Type B pancreatic cell (in vitro differentiated cells): ENCODE measurements around the gene PLCXD1. TPM values are rescaled to one million over a fixed set of nuclear protein-coding genes. Genes with fewer than 3 reads are reported as not detected.
"Not testable (repeated sequence)": the region's sequence is repeated elsewhere in the genome, so short reads cannot be mapped to it uniquely, and the experiment has no call there.

Experiments used
- DNase-seq: peaks from one replicate; pipeline ENCODE4 v3.0.0; 2021; ENCODE audit warnings: mixed read lengths; ENCODE audit not compliant: unreplicated experiment; ENCODE audit errors: extremely low spot score
- H3K27ac Mint-ChIP-seq: 2 replicates; pipeline ENCODE4 v1.8.0; 2021; ENCODE audit warnings: mild to moderate bottlenecking, mixed read lengths
- H3K27me3 Mint-ChIP-seq: 2 replicates; pipeline ENCODE4 v1.8.0; 2021; ENCODE audit warnings: mixed read lengths
- H3K36me3 Mint-ChIP-seq: 2 replicates; pipeline ENCODE4 v1.8.0; 2021; ENCODE audit warnings: mixed read lengths
- H3K4me1 Mint-ChIP-seq: one replicate; pipeline ENCODE4 v1.8.0; 2021; ENCODE audit warnings: mixed read lengths; ENCODE audit not compliant: unreplicated experiment
- H3K4me3 Mint-ChIP-seq: 2 replicates; pipeline ENCODE4 v1.8.0; 2021; ENCODE audit warnings: mild to moderate bottlenecking, mixed read lengths
- H3K9me3 Mint-ChIP-seq: 2 replicates; pipeline ENCODE4 v1.8.0; 2021; ENCODE audit warnings: mixed read lengths
- total RNA-seq: library from RNA; stranded (reverse); gene quantifications from 2 replicates; pipeline ENCODE4 v1.2.1, GENCODE V29; 2021; ENCODE audit warnings: low replicate concordance
- TF ChIP-seq, protein P1 (sequence below): fragments of 200-600 bp; sonication (generic); conservative IDR thresholded peaks from 2 replicates; pipeline ENCODE4 v1.5.0; 2021; ENCODE audit warnings: antibody characterized with exemption, mild to moderate bottlenecking

PLCXD1 gene
- total RNA-seq, 1 donor from 2014 or later, result 54.8 TPM

DNA sequence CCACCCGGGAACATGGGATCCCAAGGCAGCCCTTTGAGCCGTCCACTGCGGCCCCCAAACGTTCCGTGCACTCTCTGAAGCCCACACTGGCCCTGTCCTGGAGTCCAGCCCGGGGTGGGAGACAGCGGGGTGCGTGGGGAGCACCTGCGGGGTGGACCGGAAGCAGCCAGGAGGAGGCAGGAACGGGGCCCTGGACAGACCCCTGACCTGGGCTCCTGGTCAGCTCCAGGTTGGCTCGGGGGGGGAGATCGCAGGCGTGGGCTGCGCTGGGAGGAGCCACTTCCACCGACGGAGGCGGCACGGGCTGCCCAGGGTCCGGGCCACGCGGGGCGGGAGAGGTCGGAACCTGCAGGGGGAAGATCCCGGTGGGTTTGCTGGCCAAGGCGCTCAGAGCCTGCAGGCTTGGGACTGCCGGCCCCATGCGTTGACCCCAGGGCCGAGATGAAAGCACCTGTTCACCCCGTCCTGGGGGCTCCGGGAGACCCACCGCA is 5.7 kb upstream of the PLCXD1 start:
- Mint-ChIP-seq H3K9me3 (no peaks in the 10 kb centered on the region), H3K36me3 (no peaks in the 10 kb centered on the region), H3K27ac (no peak overlapping the region), H3K4me1 (peaks cover 10% of the 10 kb centered on the region), H3K27me3 (no peaks in the 10 kb centered on the region), H3K4me3 (peak overlapping the region; percentile 78)
- TF ChIP-seq, protein P1, sequence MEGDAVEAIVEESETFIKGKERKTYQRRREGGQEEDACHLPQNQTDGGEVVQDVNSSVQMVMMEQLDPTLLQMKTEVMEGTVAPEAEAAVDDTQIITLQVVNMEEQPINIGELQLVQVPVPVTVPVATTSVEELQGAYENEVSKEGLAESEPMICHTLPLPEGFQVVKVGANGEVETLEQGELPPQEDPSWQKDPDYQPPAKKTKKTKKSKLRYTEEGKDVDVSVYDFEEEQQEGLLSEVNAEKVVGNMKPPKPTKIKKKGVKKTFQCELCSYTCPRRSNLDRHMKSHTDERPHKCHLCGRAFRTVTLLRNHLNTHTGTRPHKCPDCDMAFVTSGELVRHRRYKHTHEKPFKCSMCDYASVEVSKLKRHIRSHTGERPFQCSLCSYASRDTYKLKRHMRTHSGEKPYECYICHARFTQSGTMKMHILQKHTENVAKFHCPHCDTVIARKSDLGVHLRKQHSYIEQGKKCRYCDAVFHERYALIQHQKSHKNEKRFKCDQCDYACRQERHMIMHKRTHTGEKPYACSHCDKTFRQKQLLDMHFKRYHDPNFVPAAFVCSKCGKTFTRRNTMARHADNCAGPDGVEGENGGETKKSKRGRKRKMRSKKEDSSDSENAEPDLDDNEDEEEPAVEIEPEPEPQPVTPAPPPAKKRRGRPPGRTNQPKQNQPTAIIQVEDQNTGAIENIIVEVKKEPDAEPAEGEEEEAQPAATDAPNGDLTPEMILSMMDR, result no peak
- no peak for DNase-seq

DNA sequence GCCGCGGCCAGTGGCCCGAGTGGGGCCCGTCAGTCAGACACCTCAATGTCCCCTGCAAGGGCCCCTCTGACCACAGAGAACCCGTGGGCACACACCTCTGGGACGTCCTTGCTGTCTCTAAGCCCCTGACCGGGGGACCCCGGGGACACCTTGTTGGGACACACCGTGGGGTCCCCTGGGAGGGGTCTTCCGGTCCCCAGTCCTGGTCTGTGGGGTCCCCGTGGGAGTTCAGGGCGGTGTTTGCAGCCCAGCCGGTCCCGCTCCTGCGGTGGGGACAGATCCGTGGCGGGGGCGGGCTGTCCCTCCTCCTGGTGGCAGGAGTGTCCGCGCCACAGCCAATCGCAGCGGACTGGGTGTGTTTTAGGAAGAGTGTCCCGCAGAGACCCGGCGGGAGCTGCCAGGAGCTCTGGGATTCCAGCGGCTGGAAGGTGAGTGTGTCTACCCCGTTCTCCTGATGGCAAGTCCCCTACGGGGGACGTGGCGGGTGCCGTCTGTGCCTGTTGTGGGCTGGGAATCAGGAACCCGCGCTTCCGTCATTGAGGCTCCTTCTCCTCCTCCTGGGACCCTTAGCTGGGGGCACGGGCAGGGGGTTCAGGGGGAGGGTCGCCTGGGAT is 5.1 kb upstream of the PLCXD1 start:
- Mint-ChIP-seq H3K9me3 (no peaks in the 10 kb centered on the region), H3K27me3 (no peaks in the 10 kb centered on the region), H3K27ac (peak overlapping the region; percentile 67), H3K4me3 (peak overlapping the region; percentile 83), H3K4me1 (peaks cover 10% of the 10 kb centered on the region), H3K36me3 (no peaks in the 10 kb centered on the region)
- no peak for DNase-seq
- TF ChIP-seq, protein P1, result peak; percentile 22

DNA sequence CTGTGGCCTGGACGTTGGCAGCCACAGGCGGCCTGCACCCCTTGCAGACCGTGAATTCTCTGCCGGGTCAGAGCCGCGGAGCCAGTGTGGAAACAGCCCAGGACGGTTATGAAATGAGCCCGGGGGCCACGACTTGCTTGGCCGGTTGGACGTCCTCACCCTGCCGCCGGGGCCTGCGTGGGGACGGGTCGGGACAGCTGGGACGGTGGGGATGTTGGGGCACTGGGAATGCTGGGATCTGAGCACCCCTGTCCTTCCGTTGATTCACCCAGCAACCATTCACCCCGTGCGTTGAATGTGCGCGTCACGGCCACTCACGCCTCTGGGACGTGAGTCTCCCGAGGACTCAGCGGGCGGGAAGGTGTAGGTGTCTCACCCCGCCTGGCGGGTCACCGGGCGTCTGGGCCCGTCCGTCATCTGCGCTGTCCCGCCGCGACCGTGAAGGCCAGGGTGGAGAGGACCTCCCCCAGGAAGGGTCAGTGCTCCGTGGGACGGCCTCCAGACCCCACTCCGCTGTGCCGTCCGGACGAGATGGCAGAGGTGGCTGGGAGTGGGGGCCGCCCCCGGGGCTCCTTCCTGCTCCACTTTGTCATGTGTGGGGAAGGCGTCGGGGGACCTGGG is 4.5 kb upstream of the PLCXD1 start:
- Mint-ChIP-seq H3K27ac (peak overlapping the region; percentile 67), H3K4me3 (peak overlapping the region; percentile 83)
- TF ChIP-seq, protein P1, result no peak

DNA sequence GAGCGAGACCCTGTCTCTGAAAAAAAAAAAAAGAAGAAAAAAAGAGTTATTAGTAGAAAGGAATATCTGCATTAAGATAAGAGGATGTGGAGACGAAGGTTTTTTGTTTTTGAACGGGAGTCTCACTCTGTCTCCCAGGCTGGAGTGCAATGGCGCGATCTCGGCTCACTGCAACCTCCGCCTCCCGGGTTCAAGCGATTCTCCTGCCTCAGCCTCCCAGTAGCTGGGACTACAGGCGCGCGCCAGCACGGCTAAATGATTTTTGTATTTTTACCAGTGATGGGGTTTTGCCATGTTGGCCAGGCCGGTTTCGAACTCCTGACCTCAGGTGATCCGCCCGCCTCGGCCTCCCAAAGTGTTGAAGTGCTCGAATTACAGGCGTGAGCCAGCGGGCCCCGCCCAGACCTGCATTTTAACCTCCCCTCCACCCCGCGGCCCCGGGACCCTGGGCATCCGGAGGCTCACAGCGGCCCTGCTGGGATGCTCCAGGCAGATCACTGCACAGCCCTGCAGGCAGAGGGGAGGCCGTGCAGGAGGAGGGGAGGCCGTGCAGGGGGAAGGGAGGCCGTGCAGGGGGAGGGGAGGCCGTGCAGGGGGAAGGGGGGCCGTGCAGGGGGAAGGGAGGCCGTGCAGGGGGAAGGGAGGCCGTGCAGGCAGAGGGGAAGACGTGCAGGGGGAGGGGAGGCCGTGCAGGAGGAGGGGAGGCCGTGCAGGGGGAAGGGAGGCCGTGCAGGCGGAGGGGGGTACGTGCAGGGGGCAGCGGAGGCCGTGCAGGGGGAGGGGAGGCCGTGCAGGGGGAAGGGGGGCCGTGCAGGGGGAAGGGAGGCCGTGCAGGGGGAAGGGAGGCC is 1.2 kb upstream of the PLCXD1 start:
- H3K36me3 Mint-ChIP-seq, H3K9me3 Mint-ChIP-seq, DNase-seq, H3K27me3 Mint-ChIP-seq: not testable (repeated sequence)
- Mint-ChIP-seq H3K27ac (peak overlapping the region; percentile 85), H3K4me3 (peak overlapping the region; percentile 76), H3K4me1 (peaks cover 14% of the 10 kb centered on the region)

More for the DNA sequence above, 4.5 kb upstream of the PLCXD1 start:
- H3K4me1 Mint-ChIP-seq, result peaks cover 14% of the 10 kb centered on the region
- H3K9me3 Mint-ChIP-seq, result no peaks in the 10 kb centered on the region
- no peak for DNase-seq
- H3K36me3 Mint-ChIP-seq, result no peaks in the 10 kb centered on the region
- no peaks in the 10 kb centered on the region for H3K27me3 Mint-ChIP-seq

DNA sequence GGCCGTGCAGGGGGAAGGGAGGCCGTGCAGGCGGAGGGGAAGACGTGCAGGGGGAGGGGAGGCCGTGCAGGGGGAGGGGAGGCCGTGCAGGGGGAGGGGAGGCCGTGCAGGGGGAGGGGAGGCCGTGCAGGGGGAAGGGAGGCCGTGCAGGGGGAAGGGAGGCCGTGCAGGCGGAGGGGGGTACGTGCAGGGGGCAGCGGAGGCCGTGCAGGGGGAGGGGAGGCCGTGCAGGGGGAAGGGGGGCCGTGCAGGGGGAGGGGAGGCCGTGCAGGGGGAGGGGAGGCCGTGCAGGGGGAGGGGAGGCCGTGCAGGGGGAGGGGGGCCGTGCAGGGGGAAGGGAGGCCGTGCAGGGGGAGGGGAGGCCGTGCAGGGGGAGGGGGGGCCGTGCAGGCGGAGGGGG is 459 bp upstream of the PLCXD1 start:
- H3K4me3 Mint-ChIP-seq, H3K27me3 Mint-ChIP-seq, DNase-seq, H3K9me3 Mint-ChIP-seq, H3K27ac Mint-ChIP-seq: not testable (repeated sequence)
- Mint-ChIP-seq H3K36me3 (peaks cover 11% of the 10 kb centered on the region), H3K4me1 (peaks cover 14% of the 10 kb centered on the region)

DNA sequence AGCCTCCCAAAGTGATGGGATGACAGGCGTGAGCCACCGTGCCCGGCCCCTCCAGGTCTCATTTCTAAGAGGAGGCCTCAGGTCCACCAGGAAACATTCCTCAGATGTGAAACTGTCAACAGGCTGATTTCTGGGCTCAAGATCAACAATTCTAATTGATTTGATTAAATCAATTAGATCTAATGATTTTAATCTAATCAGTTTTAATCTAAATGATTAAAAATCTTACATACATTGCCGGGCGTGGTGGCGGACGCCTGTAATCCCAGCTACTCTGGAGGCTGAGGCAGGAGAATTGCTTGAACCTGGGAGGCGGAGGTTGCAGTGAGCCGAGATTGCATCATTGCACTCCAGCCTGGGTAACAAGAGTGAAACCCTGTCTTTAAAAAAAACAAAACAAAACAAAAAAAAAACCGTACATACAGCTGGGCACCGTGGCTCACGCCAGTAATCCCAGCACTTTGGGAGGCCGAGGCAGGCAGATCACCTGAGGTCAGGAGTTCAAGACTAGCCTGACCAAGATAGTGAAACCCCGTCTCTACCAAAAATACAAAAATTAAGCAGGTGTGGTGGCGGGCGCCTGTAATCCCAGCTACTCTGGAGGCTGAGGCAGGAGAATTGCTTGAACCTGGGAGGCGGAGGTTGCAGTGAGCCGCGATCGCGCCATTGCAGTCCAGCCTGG is 960 bp downstream of the PLCXD1 start:
- H3K4me3 Mint-ChIP-seq, result peak overlapping the region; percentile 89
- peaks cover 17% of the 10 kb centered on the region for H3K36me3 Mint-ChIP-seq
- H3K27ac Mint-ChIP-seq, result peak overlapping the region; percentile 46
- DNase-seq, H3K9me3 Mint-ChIP-seq, H3K27me3 Mint-ChIP-seq: not testable (repeated sequence)
- H3K4me1 Mint-ChIP-seq, result peaks cover 14% of the 10 kb centered on the region
